T follicular helper cell (primary cell): Measurements from ENCODE around the gene FOXC2.
"Not testable (repeated sequence)": the region's sequence is repeated elsewhere in the genome, so short reads cannot be mapped to it uniquely, and the experiment has no call there.

Experiments used
- DNase-seq: peaks from one replicate; pipeline ENCODE4 v3.0.0-alpha.2; 2020; ENCODE audit warnings: low read depth

The FOXC2 gene

DNA sequence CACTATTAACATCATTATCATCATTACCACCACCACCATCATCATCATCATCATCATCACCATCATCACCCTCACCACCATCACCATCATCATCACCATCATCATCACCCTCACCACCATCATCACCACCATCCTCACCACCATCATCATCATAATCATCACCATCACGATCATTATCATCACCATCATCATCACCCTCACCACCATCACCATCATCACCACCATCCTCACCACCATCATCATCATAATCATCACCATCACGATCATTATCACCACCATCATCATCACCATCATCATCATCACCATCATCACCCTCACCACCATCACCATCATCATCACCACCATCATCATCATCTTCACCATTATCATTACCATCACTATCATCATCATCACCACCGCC lies 21.3 kb downstream of the FOXC2 start:
- not testable (repeated sequence) for DNase-seq

DNA sequence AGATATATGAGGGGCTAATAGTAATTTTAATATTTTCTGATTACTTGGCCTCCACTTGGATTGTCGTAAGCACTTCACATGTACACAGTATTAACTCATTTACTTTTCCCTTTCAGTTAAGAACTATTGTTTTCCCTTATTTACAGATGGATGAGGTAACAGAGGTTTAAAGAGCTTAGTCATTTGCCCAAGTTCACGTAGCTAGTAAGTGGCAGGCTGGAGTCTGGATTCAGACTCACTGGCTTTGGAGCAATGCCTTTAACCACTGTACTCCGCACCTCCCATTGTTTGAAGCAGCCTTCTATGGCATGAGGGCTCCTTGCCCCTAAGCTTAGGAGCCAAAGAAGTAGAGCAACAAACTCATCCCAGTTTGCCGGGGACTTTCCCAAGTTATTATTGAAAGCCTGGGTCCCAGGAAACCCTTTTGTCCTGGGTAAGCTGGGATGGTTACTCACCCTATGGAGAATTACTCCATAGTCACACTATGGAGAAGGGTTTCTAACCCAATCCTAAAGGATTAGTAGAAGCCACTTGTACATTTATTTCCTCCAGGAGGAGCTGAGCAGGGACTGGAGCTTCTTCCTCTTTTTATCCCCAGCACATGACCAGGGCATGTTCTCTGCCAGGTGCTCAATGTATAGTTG lies 24.0 kb downstream of the FOXC2 start:
- DNase-seq = no peak

DNA sequence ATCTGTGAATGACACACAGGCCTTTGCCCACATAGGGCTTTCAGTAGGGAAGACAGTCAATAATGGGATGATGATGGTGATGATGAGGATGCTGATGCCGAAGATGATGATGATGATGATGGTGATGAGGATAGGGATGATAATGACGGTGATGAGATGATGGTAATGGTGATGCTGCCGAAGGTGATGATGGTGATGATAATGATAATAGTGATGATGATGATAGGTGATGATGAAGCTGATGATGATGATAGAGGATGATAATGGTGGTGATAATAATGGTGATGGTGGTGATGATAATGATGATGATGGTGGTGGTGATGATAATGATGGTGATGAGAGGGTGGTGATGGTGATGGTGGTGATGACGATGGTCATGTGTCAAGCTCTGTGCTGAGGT lies 24.6 kb downstream of the FOXC2 start:
- DNase-seq = no peak

GRCh38 chr16:86593913-86594620 lies 27.4 kb downstream of the FOXC2 start:
- DNase-seq = no peak

DNA sequence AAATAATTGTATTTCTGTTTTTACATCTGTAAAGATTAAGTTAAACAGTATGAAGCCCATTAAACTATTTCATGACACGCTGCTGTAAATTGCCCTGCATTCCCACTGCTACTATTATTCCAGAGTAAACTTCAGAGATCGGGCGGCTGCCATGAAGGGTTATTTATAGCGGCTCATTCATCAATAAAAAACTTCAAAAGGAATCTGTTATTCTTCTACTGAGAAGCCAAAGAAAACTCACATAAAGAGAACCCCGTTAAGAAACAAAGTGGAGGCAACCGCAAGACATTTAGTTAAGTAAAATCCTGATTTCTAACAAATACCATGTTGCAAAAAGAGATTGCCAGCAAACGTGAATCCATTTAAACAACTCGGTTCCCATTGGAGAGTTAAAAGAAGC lies 28.1 kb downstream of the FOXC2 start:
- no peak for DNase-seq

GRCh38 chr16:86595983-86596605 lies 29.5 kb downstream of the FOXC2 start:
- no peak for DNase-seq

DNA sequence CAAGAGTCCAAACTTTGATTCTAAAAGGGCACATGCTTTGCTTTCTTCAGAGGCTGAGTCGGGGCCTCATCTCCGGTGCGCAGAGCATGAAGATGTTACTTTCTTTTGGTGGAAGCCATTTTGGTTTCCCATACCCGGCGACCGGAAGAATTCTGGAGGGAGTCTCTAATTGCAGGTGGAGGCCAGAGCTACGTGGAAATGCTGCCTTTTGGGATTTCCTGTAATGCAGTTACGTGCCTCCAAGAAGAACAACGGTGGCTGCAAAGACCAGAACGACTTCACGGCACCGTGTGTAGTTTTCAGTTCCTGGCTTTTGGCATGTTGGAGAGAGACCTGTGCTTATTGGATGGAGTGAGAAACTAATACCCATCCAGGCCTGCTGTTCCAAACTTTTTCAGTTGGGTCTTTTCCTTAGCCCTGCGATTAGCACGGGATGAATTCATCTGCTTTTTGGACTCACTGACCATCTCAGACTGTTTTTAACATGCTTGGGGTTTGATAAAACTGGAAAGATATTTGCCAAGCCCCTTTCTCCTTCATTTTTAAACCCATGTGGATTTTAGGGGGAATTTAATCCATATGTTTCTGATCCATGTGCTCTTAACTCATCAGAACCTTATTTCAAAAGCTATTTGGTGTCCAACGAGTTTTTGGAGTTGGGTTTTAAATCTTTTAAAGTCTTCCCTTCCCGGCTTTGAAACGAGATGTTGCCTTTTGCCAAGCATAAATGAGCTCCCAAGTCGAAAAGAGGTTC lies 30.7 kb downstream of the FOXC2 start:
- DNase-seq = no peak

- DNase-seq = no peak
These were observed 31.4 kb downstream of the FOXC2 start for GRCh38 chr16:86597880-86598606.

DNA sequence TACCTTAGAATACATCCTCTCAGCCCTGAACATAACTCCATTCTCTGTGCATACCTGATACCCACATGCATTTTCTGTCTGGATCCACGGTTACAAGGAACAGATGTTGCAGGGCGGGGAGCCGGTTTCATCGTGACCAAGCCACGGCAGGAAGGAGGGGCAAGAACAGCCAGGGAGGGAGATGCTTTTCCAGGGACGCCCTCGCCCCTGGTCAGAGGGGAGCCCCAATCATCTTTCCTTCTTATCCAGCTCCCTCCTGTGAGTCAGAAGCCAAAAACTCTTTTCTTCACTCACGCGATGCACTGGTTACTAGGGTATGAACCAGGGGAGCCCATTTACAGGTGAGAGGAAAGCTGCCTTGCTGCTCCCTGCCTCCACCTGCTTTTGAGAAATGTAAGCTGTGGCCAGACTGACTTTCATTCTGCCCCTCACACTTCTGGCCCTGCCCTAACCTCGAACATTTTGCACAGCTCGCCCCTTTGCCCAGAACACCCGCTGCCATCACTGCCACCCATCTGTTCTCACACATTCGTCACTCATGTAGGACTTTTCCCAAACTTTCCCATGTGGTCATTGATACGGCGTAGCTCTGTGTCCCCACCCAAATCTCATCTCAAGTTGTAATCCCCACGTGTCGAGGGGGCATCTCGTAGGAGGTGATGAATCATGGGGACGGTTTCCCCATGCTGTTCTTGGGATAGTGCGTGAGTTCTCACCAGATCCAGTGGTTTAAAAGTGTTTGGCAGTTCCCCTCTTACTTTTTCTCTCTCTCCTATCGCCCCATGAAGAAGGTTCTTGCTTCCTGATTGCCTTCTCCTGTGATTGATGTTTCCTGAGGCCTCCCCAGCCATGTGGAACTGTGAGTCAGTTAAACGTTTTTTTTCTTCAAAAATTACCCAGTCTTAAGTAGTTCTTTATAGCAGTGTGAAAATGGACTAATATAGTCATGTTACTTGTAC lies 32.3 kb downstream of the FOXC2 start:
- no peak for DNase-seq

GRCh38 chr16:86601356-86601755 lies 34.7 kb downstream of the FOXC2 start:
- DNase-seq = no peak

DNA sequence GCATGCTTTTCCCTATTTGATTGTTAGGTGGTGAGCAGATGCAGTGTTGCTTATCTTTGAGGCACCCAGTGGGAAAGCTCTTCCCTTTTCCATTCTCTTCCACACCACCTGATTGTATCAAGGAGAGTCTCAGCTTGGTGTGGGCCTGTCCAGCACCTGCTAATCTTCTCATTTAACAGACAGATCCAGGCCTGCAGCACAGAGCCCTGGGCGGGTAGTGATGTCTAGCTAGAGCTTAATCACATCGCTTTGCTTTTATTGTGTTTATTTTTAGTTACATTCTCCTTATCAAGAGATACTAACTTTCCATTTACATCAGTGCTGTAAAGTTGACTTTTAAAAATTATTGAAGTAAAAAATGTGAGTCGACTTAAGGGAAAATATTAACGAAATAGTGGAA lies 35.9 kb downstream of the FOXC2 start:
- no peak for DNase-seq

DNA sequence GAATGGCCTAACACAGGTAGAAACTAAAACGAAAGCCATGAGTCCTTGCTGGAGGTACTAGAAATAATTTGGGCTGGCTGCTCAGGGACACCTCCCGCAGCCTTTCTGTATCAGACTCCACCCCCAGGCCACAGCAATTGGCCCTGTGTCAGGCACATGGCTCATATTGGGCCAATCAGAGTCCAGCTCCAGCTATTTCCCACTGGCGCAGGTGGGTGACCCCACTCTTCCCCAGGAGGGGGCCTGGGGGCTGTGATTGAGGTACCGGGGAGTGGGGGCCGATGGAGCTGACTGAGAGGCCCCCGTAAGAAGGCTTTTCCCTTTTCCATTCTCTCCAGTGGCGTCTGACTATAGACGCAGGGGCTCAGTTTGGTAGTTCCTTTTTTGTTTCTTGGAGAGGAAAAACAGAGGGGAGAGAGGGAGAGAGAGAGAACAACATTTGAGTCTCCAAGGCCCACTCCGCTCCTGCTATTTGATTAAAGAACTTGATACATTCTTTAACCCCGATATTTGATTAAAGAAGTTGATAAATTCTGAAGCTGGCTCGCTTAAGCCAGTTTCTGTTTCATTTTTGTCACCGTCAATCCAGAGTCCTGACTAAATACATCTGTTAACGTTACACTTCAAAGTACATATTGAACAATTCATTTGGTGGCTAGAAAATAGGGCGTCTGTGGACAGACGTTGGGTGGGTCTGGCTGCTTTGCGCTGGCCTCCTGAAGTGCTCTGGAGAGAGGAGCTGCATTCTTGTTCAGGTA lies 38.0 kb downstream of the FOXC2 start:
- DNase-seq = peak; percentile 34

DNA sequence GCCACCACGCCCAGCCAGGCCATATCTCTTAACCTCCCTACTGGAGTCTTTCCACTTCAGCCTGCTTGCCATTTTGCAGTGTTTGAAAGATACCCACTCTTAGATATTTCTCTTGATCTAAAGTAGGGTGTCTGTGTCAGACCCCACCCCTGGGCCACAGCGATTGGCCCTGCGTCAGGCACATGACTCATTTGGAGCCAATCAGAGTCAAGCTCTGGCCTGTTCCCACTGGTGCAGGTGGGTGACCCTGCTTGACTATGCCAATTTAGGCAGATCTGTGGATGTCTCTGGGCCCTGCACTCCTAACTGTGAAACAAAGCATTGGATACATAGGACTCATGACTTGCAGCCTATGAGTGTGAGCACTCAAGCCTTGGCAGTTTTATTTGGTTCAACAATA lies 39.3 kb downstream of the FOXC2 start:
- no peak for DNase-seq

DNA sequence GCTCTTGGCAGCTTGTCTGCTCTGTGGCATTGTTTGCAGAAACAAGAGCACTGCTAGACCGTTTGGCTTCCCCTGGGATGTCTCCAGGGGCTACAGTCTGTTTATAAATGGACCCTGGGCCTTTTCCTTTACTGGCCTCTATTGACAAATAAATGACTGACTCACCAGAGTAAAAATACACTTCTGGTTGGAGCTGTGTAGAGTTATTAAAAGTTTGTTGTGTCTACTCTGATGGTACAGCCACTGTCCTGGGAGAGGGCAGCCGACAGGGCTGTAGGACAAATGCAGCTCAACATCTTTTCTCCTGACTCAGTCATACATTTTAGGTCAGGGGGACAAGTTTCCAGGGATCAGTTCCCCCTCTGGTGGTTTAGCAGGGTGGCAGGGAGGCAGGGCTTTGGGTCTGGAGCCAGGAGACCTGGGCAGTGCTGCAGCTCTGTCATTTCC lies 41.7 kb downstream of the FOXC2 start:
- no peak for DNase-seq

DNA sequence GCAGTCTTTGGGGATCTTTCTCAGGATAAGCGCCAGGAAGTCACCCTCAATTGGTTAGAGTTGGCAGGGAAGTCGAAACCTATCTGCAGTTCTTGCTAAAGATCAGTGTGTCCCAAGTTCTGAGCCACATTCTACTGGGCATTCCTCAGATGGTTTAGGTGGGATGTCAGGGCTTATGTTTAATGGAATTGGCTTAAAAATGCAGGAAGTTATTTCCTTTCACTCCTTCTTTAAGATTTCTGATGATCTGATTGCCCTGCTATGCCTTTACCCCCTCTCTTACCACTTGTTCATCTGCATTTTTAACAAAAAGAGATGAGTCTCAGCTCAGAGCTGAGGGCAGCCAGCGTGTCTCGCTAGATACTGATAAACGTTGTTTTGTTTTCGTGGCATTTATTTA lies 42.5 kb downstream of the FOXC2 start:
- DNase-seq = no peak

GRCh38 chr16:86609661-86610060 lies 43.0 kb downstream of the FOXC2 start:
- DNase-seq = no peak

- DNase-seq = no peak
These were observed 44.3 kb downstream of the FOXC2 start for GRCh38 chr16:86610779-86611524.

GRCh38 chr16:86611525-86611855 lies 44.9 kb downstream of the FOXC2 start:
- DNase-seq = no peak

- no peak for DNase-seq
These were observed 45.3 kb downstream of the FOXC2 start for GRCh38 chr16:86611941-86612340.
